Chondrocyte (in vitro differentiated cells): ENCODE results near the gene TTBK1. TPM values are rescaled to one million over a fixed set of nuclear protein-coding genes. Genes with fewer than 3 reads are reported as not detected.
A peak's percentile ranks its signal among the peaks of the same experiment; 100 is the strongest.

Experiments
- DNase-seq: peaks from one replicate; pipeline ENCODE4 v3.0.0; 2021; ENCODE audit warnings: mixed read lengths, low spot score
- H3K27ac Mint-ChIP-seq: one replicate; pipeline ENCODE4 v1.8.0; 2021; ENCODE audit warnings: mild to moderate bottlenecking, moderate library complexity, mixed read lengths; ENCODE audit not compliant: unreplicated experiment
- H3K27me3 Mint-ChIP-seq: 2 replicates; pipeline ENCODE4 v1.8.0; 2021; ENCODE audit warnings: low read depth, mixed read lengths
- H3K36me3 Mint-ChIP-seq: 2 replicates; pipeline ENCODE4 v1.8.0; 2021; ENCODE audit warnings: low read depth, mixed read lengths
- H3K4me1 Mint-ChIP-seq: 2 replicates; pipeline ENCODE4 v1.8.0; 2021; ENCODE audit warnings: low read depth, mild to moderate bottlenecking, mixed read lengths
- H3K4me3 Mint-ChIP-seq: one replicate; pipeline ENCODE4 v1.8.0; 2021; ENCODE audit warnings: mild to moderate bottlenecking, moderate library complexity, mixed read lengths; ENCODE audit not compliant: unreplicated experiment
- H3K9me3 Mint-ChIP-seq: 2 replicates; pipeline ENCODE4 v1.8.0; 2021; ENCODE audit warnings: low read depth, mixed read lengths
- CTCF ChIP-seq: fragments of 200-600 bp; sonication (generic); IDR thresholded peaks from 2 replicates; pipeline ENCODE4 v1.5.0; 2021; ENCODE audit warnings: antibody characterized with exemption, mild to moderate bottlenecking, moderate library complexity
- total RNA-seq: library from RNA; stranded (reverse); gene quantifications from 3 replicates; pipeline ENCODE4 v1.2.1, GENCODE V29; 2021

TTBK1 gene
- total RNA-seq, 1 donor from 2014 or later: 0.07 TPM

- Mint-ChIP-seq H3K4me1 (no peaks in the 10 kb centered on the region), H3K27me3 (no peaks in the 10 kb centered on the region), H3K4me3 (no peak overlapping the region), H3K9me3 (no peaks in the 10 kb centered on the region), H3K36me3 (peaks cover 15% of the 10 kb centered on the region), H3K27ac (no peak overlapping the region)
- no peak for DNase-seq
- peak; percentile 86 for TF ChIP-seq CTCF
Observed at GRCh38 chr6:43334466-43335095, 91.3 kb downstream of the TTBK1 start.

DNA sequence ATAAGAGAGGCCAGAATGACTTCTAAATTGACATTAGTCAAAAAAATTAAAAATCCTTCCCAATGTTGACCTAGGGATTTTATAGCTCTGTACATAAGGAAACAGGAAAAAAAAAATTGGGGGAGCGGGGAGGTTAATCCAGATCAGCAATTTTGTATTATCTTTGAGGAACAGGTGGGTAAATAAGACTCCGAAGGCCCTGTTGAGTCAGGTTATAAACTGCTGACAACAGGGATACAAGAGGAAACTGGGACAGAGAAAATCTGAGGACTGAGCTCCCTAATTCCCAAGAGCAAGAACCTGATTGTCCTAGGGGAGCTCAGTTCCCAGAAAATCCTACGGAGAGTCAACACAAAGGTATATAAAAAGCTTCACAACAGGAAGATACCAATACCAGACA, 92.2 kb downstream of the TTBK1 start:
- Mint-ChIP-seq H3K4me3 (no peak overlapping the region), H3K4me1 (no peaks in the 10 kb centered on the region), H3K36me3 (peaks cover 24% of the 10 kb centered on the region), H3K9me3 (no peaks in the 10 kb centered on the region), H3K27me3 (no peaks in the 10 kb centered on the region), H3K27ac (no peak overlapping the region)
- TF ChIP-seq CTCF: no peak
- DNase-seq: no peak

DNA sequence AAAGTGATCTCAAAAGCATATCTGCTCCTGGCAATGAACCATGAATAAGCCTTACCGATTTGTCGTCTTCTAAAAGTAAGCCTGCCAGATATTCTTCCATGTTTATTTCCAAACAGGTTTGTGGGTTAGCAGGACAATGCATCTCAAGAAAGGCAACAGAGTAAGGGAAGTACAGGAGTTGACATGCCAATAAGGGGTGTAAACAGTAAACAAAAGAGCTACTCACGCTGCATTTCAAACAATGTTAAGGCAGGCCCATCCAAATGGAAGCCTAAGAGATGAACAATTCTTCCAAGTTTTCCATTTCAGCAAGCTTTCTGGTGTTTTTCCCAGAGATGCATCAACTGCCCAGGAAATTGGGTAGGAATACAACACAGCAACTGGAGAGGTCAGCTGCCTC, 93.1 kb downstream of the TTBK1 start:
- no peaks in the 10 kb centered on the region for H3K27me3 Mint-ChIP-seq
- no peaks in the 10 kb centered on the region for H3K9me3 Mint-ChIP-seq
- no peak for TF ChIP-seq CTCF
- H3K36me3 Mint-ChIP-seq: peaks cover 30% of the 10 kb centered on the region
- no peak overlapping the region for H3K27ac Mint-ChIP-seq
- no peaks in the 10 kb centered on the region for H3K4me1 Mint-ChIP-seq
- no peak overlapping the region for H3K4me3 Mint-ChIP-seq
- DNase-seq: no peak

Other genes starting within 250 kb of the TTBK1 start
- gene MEA1, start 229.5 kb upstream of the TTBK1 start, total RNA-seq: 71.1 to 86.2 TPM (median 71.6 TPM) in 3 replicates
- 66.3 to 96.9 TPM (median 90.3 TPM) in 3 replicates for gene KLHDC3, start 229.2 kb upstream of the TTBK1 start, total RNA-seq
- gene RRP36, start 221.9 kb upstream of the TTBK1 start, total RNA-seq: 58.6 to 75.2 TPM (median 63.2 TPM) in 3 replicates
- 53.6 to 64.8 TPM (median 54.3 TPM) in 3 replicates for gene CUL7, start 189.6 kb upstream of the TTBK1 start, total RNA-seq
- 42.6 to 46.6 TPM (median 42.9 TPM) in 3 replicates for gene MRPL2, start 184.0 kb upstream of the TTBK1 start, total RNA-seq
- 30.0 to 37.0 TPM (median 32.3 TPM) in 3 replicates for gene KLC4, start 183.8 kb upstream of the TTBK1 start, total RNA-seq
- 282 to 293 TPM (median 288 TPM) in 3 replicates for gene PTK7, start 167.2 kb upstream of the TTBK1 start, total RNA-seq
- gene SRF, start 72.2 kb upstream of the TTBK1 start, total RNA-seq: 42.2 to 43.9 TPM (median 42.7 TPM) in 3 replicates
- 17.5 to 36.6 TPM (median 19.8 TPM) in 3 replicates for gene CUL9, start 61.3 kb upstream of the TTBK1 start, total RNA-seq
- gene DNPH1, start 14.0 kb upstream of the TTBK1 start, total RNA-seq: 22.8 to 34.1 TPM (median 24.5 TPM) in 3 replicates
- not detected in 3 replicates for gene SLC22A7, start 54.8 kb downstream of the TTBK1 start, total RNA-seq
- gene CRIP3, start 65.3 kb downstream of the TTBK1 start, total RNA-seq: 0.47 to 0.94 TPM (median 0.72 TPM) in 3 replicates
- 18.7 to 23.6 TPM (median 19.8 TPM) in 3 replicates for gene ZNF318, start 126.2 kb downstream of the TTBK1 start, total RNA-seq
- 42.5 to 43.2 TPM (median 43.1 TPM) in 3 replicates for gene ABCC10, start 184.1 kb downstream of the TTBK1 start, total RNA-seq
- gene DLK2, start 212.1 kb downstream of the TTBK1 start, total RNA-seq: 0.29 to 1.3 TPM (median 1.1 TPM) in 3 replicates
- gene TJAP1, start 234.1 kb downstream of the TTBK1 start, total RNA-seq: 27.7 to 35.3 TPM (median 31.0 TPM) in 3 replicates